Lower leg skin (tissue), 3 donors: ENCODE results near the gene TBXAS1.

ENCODE experiments used
- POLR2A ChIP-seq, 2 donors: fragments of 450-650 bp; IDR thresholded peaks; one replicate each; pipeline ENCODE4 v1.6.1; 2016 to 2017; ENCODE audit warnings: antibody characterized with exemption in 2 of 2, mild to moderate bottlenecking in 1 of 2, moderate library complexity in 1 of 2
- TF ChIP-seq, protein P1 (sequence below), 3 donors: fragments of 450-650 bp; IDR thresholded peaks; one replicate each; pipeline ENCODE4 v1.5.1; 2016; ENCODE audit warnings: antibody characterized with exemption in 3 of 3, mild to moderate bottlenecking in 3 of 3, moderate library complexity in 2 of 3

DNA sequence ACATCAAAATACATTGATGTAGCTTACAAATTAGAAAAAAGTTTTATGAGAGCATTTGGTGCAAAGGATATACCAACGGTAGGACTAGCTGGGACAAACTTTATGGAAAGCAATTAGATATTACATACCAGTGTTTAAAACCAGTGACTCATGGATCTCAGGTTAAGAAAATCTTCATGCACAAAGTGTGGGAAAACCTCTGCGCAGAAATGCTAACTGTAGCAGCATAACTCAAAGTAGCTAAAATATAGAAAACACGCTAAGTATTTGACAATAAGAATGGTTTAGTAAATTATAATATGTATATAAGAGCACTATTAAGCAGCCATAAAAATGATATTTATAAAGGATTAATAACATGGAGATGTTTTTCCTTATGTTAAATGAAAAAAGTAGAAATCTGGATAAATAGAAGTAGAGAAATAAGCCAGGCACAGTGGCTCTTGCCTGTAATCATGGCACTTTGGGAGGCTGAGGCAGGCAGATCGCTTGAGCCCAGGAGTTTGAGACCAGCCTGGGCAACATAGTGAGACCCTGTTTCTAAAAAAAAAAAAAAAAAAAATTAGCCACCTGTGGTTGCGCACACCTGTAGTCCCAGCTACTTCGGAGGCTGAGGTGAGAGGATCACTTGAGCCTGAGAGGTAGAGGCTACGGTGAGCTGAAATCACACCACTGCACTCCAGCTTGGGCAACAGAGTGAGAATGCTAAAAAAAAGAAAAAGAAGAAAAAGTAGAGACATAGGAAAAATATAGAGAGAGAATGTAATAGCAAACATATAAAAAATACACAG lies 37.2 kb downstream of the TBXAS1 start:
- TF ChIP-seq, protein P1, sequence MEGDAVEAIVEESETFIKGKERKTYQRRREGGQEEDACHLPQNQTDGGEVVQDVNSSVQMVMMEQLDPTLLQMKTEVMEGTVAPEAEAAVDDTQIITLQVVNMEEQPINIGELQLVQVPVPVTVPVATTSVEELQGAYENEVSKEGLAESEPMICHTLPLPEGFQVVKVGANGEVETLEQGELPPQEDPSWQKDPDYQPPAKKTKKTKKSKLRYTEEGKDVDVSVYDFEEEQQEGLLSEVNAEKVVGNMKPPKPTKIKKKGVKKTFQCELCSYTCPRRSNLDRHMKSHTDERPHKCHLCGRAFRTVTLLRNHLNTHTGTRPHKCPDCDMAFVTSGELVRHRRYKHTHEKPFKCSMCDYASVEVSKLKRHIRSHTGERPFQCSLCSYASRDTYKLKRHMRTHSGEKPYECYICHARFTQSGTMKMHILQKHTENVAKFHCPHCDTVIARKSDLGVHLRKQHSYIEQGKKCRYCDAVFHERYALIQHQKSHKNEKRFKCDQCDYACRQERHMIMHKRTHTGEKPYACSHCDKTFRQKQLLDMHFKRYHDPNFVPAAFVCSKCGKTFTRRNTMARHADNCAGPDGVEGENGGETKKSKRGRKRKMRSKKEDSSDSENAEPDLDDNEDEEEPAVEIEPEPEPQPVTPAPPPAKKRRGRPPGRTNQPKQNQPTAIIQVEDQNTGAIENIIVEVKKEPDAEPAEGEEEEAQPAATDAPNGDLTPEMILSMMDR (IDR thresholded peaks at IDR 0.05), result no peak
- TF ChIP-seq POLR2A (IDR thresholded peaks at IDR 0.05), result no peak
